Stimulated activated naive CD8-positive, alpha-beta T cell treated with anti-CD3 and anti-CD28 coated beads, Interleukin-15, amount 100 ng/mL, for 72 hours (primary cell): Measurements from ENCODE around the gene ASAP2.

Source experiments
- ATAC-seq: fragments of 150-1000 bp; cut with Tn5 transposase; 2 replicates; pipeline ENCODE4 v1.10.0; 2021; ENCODE audit warnings: mild to moderate bottlenecking, moderate library complexity
- DNase-seq, 2 donors: peaks; one replicate each; pipeline ENCODE4 v3.0.0; 2021 to 2022
- H3K27ac Mint-ChIP-seq, 2 donors: one replicate each; pipeline ENCODE4 v1.8.0; 2022; ENCODE audit warnings: mild to moderate bottlenecking in 2 of 2, mixed read lengths in 2 of 2, moderate library complexity in 2 of 2
- H3K27me3 Mint-ChIP-seq: one replicate; pipeline ENCODE4 v1.8.0; 2022; ENCODE audit warnings: mixed read lengths
- H3K4me1 Mint-ChIP-seq: one replicate; pipeline ENCODE4 v1.8.0; 2022; ENCODE audit warnings: mild to moderate bottlenecking, mixed read lengths
- H3K4me3 Mint-ChIP-seq, 2 donors: one replicate each; pipeline ENCODE4 v1.8.0; 2022; ENCODE audit warnings: mild to moderate bottlenecking in 2 of 2, mixed read lengths in 2 of 2, moderate library complexity in 1 of 2
- H3K9me3 Mint-ChIP-seq, 2 donors: one replicate each; pipeline ENCODE4 v1.8.0; 2022; ENCODE audit warnings: mixed read lengths in 2 of 2

Gene ASAP2

DNA sequence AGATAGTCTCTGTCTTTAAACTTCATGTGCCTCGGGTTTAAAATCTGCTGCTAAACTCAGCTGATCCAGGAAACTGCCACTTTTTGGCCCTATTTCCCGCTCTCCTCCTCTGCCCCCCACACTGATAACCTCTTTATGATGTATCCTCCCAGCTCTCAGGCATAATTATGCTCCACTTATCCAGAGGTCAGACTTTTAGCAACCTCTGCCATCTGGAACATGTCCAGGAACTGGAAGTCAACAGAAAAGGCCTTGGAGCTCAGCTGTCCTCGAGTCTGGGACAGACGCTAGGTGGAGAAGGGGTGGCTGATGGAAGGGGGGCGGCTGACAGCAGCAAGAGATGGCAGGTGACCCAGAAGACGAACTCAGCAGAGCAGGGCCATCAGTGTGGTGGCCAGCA, 41.2 kb downstream of the ASAP2 start:
- Mint-ChIP-seq H3K4me3 (no peak overlapping the region), H3K4me1 (no peaks in the 10 kb centered on the region), H3K27me3 (peaks cover 32% of the 10 kb centered on the region), H3K9me3 (no peaks in the 10 kb centered on the region), H3K27ac (no peak overlapping the region)
- no peak for DNase-seq
- no peak for ATAC-seq

DNA sequence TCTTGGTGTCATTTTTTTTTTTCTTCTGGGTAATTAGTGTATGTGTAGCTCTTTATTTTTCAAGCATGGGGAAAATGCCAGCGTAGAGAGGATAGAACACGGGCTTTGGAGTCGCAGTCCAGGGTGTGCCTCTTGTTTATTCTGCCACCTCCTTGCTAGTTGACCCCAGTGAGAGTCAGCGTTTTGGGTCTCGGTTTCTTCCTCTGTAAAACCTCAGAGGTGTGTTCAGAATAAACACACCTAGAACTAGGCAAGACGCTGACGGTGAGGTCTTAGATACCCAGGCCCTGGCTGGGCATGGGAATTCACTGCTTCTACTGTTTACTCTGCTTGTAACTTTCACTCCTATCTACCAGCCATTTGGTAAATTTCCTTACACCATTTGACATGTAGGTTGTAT, 41.8 kb downstream of the ASAP2 start:
- Mint-ChIP-seq H3K9me3 (no peaks in the 10 kb centered on the region), H3K27ac (no peak overlapping the region), H3K27me3 (peaks cover 32% of the 10 kb centered on the region), H3K4me3 (no peak overlapping the region), H3K4me1 (no peaks in the 10 kb centered on the region)
- DNase-seq (no peak), ATAC-seq (no peak)

DNA sequence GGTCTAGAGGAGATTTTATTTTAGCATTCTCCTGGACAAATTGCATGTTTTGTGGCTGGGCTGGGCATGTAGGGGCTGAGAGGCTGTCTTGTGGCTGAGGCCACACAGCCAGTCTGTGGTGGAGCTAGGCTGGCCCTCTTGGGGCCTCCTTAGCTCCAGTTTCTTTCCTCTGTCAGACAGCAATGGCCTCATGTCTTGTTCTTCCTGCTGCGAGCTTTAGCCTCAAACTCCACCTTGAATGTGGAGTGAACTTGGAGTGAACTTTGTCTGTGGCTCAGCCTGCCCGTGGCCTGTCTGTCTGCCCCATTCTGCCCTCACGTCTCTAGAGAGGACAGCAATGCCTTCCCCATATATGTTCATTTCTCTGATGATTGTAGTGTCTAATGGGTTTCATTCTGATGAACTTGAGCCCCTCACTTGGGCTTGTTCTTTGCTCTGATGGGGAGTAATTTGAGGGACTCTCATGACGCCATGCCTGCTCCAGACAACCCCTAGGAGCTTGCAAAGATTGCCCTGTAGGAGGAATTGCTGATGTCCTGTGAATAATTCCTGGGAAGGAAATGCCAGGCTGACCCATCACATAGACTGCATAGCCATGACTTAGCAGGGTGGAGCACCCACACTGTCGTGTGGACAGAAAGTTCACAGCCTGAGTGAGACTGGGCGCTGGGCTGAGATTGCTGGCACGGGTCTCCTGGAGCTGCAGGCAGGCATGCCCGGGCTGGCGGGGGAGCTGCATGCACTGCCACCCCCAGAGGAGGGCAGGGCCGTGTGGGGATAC, 42.6 kb downstream of the ASAP2 start:
- Mint-ChIP-seq H3K27me3 (peaks cover 32% of the 10 kb centered on the region), H3K9me3 (no peaks in the 10 kb centered on the region), H3K27ac (peak overlapping the region in 1 of 2 donors; percentile 32), H3K4me1 (no peaks in the 10 kb centered on the region), H3K4me3 (no peak overlapping the region)
- DNase-seq (no peak), ATAC-seq (peak; percentile 23)

DNA sequence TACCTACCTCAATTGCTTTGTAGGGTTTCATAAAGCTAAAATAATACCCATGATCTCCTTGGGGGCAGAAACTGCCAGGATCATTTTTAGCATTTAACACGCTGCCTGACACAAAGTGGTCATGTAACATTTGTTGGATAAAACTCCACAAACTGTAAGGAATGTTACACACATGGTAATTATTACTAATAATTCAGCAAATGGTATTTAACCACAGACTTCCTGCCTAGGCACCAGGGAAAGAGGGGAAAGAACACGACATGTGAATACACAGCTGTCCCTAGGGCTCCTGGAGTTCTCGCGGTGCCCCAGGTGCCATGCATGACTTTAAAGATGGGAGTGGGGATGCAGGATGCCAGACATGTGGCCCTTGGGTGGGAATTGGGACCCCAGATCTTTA, 43.5 kb downstream of the ASAP2 start:
- DNase-seq (no peak), ATAC-seq (no peak)
- Mint-ChIP-seq H3K27me3 (peaks cover 32% of the 10 kb centered on the region), H3K9me3 (no peaks in the 10 kb centered on the region), H3K4me3 (no peak overlapping the region), H3K4me1 (no peaks in the 10 kb centered on the region), H3K27ac (no peak overlapping the region)

DNA sequence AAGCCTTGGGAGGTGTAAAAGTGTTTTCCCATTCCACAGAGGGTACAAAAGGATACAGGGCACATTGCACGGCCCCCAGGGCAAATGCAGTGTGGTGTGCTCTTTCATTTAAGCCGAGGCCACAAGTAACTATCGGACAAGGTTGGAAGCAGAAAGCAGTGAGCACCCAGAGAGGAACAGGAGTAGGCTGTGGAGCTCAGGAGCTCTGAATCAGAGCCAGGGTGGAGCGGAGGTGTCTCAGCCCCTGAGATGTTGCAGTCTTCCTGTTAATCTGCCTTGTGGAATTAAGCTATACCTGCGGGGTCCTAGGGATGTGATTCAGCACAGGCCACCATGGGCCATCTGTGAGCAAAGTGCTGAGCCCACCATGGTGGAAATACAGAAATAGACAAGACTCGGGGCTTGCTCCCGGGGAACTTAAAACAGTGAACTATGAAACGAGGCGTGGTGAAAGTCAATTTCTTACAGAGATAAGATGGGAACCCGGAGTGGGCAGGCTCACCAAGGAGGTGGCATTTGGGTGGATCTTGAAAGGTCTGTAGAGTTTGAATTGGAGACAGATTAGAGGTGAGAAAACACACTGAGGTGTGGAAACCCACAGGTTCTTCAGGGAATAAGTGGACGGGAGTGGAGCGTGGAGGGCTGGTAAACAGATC, 44.0 kb downstream of the ASAP2 start:
- DNase-seq (no peak), ATAC-seq (no peak)
- Mint-ChIP-seq H3K4me3 (no peak overlapping the region), H3K4me1 (no peaks in the 10 kb centered on the region), H3K27ac (no peak overlapping the region), H3K27me3 (peaks cover 32% of the 10 kb centered on the region), H3K9me3 (no peaks in the 10 kb centered on the region)

DNA sequence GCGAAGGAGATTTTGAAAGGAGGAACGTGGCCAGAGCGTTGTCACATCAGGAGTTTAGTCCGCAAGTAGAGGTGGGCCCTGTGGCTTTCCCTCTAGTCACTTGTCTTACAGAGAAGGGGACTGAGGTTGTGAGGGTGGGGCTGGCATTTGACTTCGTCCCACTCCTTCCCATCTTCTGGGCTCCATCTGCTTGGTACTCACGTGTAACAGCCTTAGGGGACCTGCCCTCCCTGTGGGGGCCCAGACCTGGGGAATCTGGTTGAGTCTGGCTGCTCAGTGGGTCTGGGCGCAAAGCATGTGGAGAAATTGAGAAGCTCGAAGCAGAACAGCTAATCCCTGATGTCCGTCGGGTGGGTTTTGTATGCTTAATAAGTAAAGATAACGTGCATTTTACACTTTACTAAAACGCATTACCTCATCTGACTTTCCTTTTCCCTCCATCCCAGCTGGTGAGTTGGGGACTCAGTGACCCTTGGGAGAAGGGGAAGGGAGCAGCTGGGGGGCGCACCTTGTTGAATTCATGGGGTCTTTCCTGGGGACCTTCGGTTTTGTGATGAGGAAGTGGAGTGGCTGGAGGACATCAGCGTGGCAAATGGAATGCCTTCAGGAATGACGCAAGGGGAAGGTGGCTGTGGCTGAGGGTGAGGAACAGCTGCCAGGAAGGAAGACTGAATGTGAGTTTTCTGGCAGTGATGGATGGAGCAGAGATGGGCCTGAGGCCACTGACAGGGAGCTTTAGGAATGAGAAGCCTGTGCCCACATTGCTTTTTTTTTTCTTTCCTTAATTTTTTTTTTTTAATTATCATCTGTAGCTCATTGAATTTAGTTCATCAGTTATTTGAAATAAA, 44.8 kb downstream of the ASAP2 start:
- H3K27ac Mint-ChIP-seq, result no peak overlapping the region
- DNase-seq, result no peak
- no peak overlapping the region for H3K4me3 Mint-ChIP-seq

DNA sequence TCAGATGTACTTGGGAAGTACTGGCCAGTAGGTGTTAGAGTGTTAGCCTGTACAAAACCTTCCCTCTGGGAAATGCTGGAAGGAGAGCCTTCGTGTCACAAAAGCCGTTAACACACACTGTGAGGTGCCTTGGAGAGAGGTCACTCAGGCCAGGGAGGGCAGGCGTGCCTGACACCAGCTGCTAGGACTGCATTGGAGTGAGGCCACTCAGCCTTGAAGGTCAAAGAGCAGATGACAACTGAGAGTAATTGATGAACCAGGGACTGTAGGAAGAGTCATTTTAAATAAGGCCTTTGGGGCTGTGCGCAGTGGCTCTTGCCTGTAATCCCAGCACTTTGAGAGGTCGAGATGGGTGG, 45.4 kb downstream of the ASAP2 start:
- Mint-ChIP-seq H3K4me3 (no peak overlapping the region), H3K4me1 (no peaks in the 10 kb centered on the region), H3K27me3 (peaks cover 32% of the 10 kb centered on the region), H3K9me3 (no peaks in the 10 kb centered on the region), H3K27ac (no peak overlapping the region)
- no peak for DNase-seq
- no peak for ATAC-seq

More for the DNA sequence above, 44.8 kb downstream of the ASAP2 start:
- Mint-ChIP-seq H3K9me3 (no peaks in the 10 kb centered on the region), H3K4me1 (no peaks in the 10 kb centered on the region), H3K27me3 (peaks cover 32% of the 10 kb centered on the region)
- no peak for ATAC-seq

DNA sequence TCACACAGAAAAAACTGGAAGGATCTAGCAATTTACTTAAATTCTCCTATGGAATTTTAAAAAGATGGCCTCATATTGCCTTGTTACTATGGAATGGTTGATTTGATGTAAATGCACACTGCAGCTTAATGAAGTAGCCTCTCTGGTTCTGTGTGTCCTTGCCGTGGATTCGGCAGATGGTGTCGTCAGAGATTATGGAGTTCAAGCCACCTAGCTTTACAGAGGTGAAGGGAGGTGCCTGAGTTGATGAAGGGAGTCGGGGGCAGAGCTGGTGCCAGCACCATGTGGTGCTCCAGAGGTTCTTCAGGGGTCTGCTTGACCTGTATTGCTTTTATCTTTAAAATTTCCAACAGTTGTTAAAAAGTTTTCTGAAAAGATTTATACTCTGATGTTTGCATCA, 48.8 kb downstream of the ASAP2 start:
- no peak for ATAC-seq
- Mint-ChIP-seq H3K27me3 (peaks cover 16% of the 10 kb centered on the region), H3K4me1 (no peaks in the 10 kb centered on the region), H3K27ac (no peak overlapping the region), H3K9me3 (no peaks in the 10 kb centered on the region), H3K4me3 (no peak overlapping the region)
- DNase-seq, result no peak

DNA sequence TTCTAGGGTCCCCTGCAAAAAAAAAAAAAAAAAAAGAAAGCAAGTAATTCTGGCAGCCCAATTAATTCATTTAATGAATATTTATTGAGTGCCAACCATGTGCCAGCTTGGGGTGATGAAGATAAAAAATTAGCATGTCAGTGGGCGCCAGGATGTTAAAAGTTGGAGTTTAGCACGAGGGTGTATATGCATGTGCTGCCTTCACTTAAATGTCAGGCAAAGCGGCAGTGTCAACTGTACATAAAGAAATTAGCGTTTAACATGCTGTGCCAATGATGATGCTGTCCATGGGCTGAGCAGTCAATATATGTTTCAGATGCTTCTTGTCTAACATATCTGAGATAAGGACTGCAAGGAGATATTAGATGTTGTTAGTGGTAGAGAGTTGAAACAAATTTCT, 49.5 kb downstream of the ASAP2 start:
- H3K27me3 Mint-ChIP-seq, result peaks cover 9% of the 10 kb centered on the region
- no peak for DNase-seq
- H3K27ac Mint-ChIP-seq, result no peak overlapping the region
- H3K9me3 Mint-ChIP-seq, result no peaks in the 10 kb centered on the region
- no peak for ATAC-seq
- no peaks in the 10 kb centered on the region for H3K4me1 Mint-ChIP-seq
- H3K4me3 Mint-ChIP-seq, result no peak overlapping the region

DNA sequence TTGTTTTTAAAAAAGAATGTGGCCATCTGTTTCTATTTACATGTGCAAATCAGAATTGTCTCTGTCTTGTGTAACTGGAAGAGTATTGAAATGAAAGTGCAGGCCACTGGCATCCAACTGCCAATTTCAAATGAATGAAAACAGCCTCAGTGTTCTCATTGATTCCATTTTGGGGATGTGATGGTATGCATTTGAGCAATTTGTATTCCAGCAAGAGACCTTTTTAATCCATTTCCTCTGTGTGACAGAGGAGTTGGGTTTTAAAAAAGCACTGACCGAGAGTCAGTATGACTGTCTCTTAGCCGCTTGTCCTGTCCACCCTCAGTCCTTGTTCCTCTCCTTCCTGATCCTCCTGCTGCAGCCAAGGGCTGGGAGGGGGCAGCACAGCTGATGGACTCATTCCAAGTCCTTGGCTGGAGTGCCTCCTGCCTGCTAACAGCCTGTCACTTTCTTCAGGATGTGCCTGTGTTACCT, 50.0 kb downstream of the ASAP2 start:
- ATAC-seq, result no peak
- H3K4me3 Mint-ChIP-seq, result no peak overlapping the region
- H3K27me3 Mint-ChIP-seq, result peaks cover 4% of the 10 kb centered on the region
- no peak overlapping the region for H3K27ac Mint-ChIP-seq
- H3K4me1 Mint-ChIP-seq, result no peaks in the 10 kb centered on the region
- DNase-seq, result no peak
- H3K9me3 Mint-ChIP-seq, result no peaks in the 10 kb centered on the region

DNA sequence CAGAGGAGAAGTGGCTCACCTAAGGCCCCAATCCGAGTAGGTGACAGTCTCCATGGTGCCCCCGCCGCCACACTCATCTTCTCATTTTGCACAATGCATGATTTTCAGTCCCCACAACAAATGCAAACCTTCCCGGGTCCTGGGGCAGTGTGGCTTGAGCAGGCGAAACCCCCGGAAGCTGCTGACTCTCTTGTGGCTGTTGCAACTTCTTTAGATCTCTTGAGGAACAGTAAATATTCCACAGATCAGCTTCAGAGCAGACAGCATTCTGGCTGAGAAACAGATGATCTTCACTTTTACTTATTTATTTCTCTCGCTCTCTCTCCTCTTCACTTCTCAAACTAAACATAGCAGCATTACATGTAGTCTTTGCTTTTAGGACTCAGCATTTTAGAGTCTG, 51.9 kb downstream of the ASAP2 start:
- Mint-ChIP-seq H3K9me3 (no peaks in the 10 kb centered on the region), H3K27me3 (peaks cover 7% of the 10 kb centered on the region), H3K27ac (no peak overlapping the region), H3K4me1 (peaks cover 4% of the 10 kb centered on the region), H3K4me3 (no peak overlapping the region)
- ATAC-seq (no peak), DNase-seq (no peak)

DNA sequence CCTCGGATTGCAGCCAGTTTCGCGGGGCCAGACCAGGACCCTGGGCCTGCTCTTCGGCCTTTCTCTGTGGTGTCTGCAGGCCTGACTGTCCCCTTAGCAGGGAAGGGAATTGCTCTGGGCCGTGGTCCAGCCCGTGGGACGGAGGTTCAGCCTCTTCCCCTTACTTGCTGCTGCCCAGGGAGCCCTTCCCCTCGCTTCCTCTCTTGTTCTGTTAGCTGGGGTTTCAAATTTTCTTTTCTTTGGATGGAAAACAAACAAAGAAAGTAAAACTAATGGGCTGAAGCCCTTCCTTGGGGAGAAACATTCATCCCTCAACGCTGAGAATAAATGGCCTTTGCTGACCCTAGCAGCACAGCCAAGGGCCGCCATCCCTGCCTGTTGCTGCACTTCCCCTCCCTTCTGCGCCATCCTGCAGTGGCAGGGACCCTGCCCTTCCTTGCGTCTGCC, 52.4 kb downstream of the ASAP2 start:
- Mint-ChIP-seq H3K4me1 (peaks cover 7% of the 10 kb centered on the region), H3K27me3 (peaks cover 10% of the 10 kb centered on the region)

DNA sequence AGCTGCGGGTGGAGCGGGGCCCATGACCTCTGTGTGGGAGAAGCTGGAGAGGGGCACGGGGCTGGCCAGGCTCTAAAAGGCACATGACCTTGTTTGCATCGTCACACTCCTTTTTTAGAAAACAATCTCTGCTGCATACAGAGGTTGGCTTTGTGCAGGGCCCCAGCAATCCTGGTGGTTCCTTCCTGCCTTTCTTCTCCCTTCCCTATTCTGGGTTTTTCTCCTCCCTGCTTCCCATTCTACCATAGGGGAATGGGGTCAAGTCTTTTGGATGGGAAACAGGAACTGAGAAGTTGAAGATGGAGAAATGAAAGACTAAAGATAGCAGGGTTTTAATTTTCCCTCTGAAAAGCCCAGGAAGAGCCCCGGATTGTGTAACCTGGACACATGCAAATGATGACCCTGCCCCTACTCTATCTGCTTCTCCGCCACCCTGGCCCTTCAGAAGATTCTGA, 53.9 kb downstream of the ASAP2 start:
- Mint-ChIP-seq H3K27me3 (peaks cover 10% of the 10 kb centered on the region), H3K27ac (no peak overlapping the region), H3K4me1 (peaks cover 7% of the 10 kb centered on the region), H3K9me3 (no peaks in the 10 kb centered on the region), H3K4me3 (no peak overlapping the region)
- no peak for DNase-seq
- ATAC-seq, result no peak

More for the DNA sequence above, 52.4 kb downstream of the ASAP2 start:
- H3K27ac Mint-ChIP-seq, result no peak overlapping the region
- H3K9me3 Mint-ChIP-seq, result no peaks in the 10 kb centered on the region
- DNase-seq (no peak), ATAC-seq (no peak)
- no peak overlapping the region for H3K4me3 Mint-ChIP-seq

DNA sequence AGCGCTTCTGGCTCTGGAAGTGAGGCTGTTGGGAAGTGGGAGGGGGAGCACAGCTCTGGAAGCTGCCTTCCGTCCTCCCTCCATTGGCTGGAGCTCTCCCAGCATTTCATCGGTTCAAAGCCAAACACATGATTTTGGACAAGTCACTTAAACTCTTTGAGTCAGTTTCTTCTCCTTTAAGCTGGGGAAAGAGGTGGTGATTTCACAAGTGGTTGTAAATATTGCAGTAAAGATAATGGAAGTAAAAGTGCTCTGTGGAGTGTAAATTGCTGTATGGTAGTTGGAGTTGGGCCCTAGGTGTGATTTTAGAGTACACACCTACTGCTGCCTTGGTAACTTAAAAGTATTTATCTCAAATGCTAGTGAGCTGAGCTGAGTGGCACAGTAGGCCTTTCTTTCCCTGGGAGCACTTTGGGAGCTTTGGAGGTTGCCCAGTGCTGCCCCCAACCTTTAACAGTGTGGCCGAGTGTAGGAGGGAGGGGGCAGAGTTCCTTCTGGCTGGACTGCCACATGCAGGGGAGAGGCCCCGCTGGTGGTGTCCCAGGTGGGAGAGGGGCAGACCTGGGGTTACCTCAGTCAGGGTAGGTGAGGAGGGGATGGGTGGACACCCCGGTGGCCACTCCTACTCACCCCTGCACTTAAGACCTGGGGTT, 54.7 kb downstream of the ASAP2 start:
- Mint-ChIP-seq H3K27ac (peak overlapping the region in 1 of 2 donors; percentile 6), H3K9me3 (no peaks in the 10 kb centered on the region), H3K4me1 (peaks cover 7% of the 10 kb centered on the region), H3K27me3 (peaks cover 10% of the 10 kb centered on the region), H3K4me3 (no peak overlapping the region)
- ATAC-seq, result peak; percentile 35
- no peak for DNase-seq

DNA sequence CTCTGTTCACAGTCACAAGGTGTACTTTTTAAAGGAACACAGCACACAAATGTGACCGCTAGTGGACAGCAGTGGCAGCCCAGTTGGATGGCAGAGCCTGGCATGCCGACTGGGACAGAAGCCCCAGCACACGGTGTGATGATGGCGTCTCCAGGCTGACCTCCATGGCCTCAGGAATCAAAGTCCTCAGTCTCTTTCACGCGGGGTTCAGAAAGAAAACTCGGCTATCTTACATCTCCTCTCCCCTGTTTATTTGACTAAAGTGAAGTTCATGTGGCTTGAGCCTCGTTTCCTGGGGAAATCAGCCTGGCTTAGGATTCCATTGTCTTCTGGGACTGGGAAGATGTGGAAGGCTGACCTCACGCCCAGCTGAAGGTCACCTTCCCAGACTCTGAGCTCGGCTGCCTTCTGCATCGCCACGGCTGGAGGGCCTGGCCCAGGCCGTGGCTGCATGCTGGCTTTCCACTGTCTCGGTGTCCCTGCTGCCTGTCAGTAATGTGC, 56.1 kb downstream of the ASAP2 start:
- no peak for DNase-seq
- Mint-ChIP-seq H3K27me3 (peaks cover 10% of the 10 kb centered on the region), H3K27ac (no peak overlapping the region), H3K9me3 (no peaks in the 10 kb centered on the region), H3K4me1 (peaks cover 7% of the 10 kb centered on the region), H3K4me3 (no peak overlapping the region)
- no peak for ATAC-seq
